GM18507 (cell line): ENCODE measurements around the gene MAP3K14.

Source experiments
- DNase-seq: peaks from one replicate; pipeline ENCODE4 v3.0.0; 2011; ENCODE audit warnings: low read depth; ENCODE audit not compliant: insufficient read length; ENCODE audit errors: extremely low spot score
- FAIRE-seq: peaks from 2 replicates; lab custom pipeline; 2011; peaks lifted over from hg19 to GRCh38; lab: Jason Lieb, UNC

Gene MAP3K14

GRCh38 chr17:45339646-45340605 is 23.1 kb upstream of the MAP3K14 start:
- FAIRE-seq (no peak), DNase-seq (no peak)

GRCh38 chr17:45338996-45339535 is 22.2 kb upstream of the MAP3K14 start:
- FAIRE-seq (no peak), DNase-seq (no peak)

DNA sequence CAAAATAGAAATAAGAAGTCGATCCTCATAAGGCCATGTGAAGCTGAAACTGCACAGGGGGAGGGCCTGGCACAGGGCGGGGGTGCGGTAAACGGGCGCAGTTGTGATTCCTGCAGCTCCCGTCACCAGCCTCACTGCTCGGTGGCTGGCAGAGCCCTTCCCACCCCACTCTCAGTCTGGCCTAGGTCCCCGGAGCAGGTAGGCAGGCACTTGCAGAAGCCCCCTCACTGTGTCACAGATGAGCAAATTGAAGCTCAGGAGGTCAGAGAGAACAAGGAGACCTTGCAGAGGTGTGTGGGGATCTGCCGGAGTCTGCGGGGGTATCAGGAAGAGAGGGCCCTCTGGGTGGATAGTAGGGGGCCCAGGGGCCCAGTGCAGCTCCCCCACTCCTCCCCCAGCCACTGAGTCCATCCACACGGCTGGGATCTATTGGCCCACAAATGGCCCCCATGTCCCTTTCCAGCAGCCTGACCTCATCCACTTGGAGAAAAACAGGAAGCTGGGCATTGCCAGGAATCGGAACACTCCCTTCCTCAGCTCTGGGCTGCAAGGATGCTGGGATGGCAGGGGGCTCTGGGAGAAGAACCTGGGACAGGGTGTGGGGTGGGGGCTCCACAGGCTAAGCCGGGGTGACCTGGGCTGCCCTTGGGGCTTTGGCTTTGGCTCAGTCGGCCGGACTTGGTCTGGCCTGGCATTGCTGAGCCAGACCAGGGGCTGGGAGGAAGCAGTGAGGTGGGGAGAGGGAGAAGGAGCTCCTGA is 21.4 kb upstream of the MAP3K14 start:
- no peak for DNase-seq
- no peak for FAIRE-seq

GRCh38 chr17:45336390-45337182 is 19.8 kb upstream of the MAP3K14 start:
- DNase-seq (no peak), FAIRE-seq (no peak)

- DNase-seq (no peak), FAIRE-seq (no peak)
Observed at GRCh38 chr17:45335721-45336120, 18.9 kb upstream of the MAP3K14 start.

- FAIRE-seq (no peak), DNase-seq (no peak)
Observed at GRCh38 chr17:45334701-45335677, 18.2 kb upstream of the MAP3K14 start.

DNA sequence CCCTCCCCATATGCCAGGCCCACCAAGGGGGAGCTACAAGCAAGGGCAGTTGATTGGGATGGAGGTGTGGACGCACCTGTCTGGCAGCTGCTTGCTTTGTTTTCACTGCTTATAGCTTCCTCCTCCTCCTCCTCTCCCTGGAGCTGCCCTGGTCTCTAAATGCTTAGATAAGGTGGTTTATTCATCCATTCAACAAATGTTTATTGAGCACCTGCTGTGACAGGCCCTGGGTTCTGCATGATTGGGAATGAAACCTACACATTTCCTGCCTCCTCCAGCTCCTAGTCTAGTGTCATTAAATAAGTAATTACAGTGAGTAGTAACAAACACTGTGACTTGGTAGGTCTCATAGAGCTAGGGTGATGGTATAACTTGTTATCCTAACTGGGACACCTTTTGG is 17.4 kb upstream of the MAP3K14 start:
- DNase-seq (no peak), FAIRE-seq (peak; percentile 85)

- no peak for DNase-seq
- FAIRE-seq: no peak
Observed at GRCh38 chr17:45333702-45334092, 16.9 kb upstream of the MAP3K14 start.

- FAIRE-seq (peak; percentile 83), DNase-seq (no peak)
Observed at GRCh38 chr17:45332989-45333701, 16.3 kb upstream of the MAP3K14 start.

GRCh38 chr17:45332505-45332904 is 15.7 kb upstream of the MAP3K14 start:
- DNase-seq (no peak), FAIRE-seq (peak; percentile 5)

GRCh38 chr17:45326626-45327025 is 9.8 kb upstream of the MAP3K14 start:
- no peak for FAIRE-seq
- no peak for DNase-seq

DNA sequence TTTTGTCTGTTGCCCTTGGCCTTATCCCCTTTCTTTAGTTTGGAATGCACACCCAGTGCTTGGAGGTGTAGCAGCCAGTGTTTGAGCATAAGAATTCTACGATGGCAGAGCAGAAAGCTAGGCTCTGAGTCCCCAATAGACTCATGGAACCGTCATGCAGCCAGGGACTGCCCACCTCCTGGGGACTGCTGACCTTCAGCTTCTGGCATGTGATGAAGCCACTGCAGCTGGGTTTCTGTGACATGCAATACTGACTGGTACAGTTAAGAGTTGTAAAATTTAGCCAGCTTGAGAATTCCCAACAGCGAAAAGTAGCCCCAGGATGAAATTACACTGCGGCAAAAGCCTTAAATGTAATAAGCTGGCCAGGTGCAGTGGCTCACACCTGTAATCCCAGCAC is 9.0 kb upstream of the MAP3K14 start:
- no peak for DNase-seq
- FAIRE-seq: no peak

DNA sequence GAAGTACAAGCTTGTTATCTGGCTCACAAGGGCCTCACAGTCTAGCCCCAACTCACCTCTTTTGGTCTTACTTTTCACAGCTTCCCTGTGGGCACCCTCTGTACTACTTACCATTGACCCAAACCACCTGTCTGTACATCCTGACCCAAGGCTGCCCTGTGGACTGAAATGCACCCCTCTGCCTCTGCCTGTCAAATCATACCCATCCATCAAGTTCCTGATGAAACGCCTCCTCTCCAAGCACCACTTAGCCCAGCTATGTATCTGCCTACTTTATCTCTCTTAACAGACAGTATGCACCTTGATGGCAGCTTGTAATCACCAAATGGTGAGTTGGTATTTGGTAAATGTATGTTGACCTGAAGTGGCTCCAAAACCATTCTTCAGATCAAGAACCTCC is 7.5 kb upstream of the MAP3K14 start:
- DNase-seq: no peak
- no peak for FAIRE-seq

DNA sequence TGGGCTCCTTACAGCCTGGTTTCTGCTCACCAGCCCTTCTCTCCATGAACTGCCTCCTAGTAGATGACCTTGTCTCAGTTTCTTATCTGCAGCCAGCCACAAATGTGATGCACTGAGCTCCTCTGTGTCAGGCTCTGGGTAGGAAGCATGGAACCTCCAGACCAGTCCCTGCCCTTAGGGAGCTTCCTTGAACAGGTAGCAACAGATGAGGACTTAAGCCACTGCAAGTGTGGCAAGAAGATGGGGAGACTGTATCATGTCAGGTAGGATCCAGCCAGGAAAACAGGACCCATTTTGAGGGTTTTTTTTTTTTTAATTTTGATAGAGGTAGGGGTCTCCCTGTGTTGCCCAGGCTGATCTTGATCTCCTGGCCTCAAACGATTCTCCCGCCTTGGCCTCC is 5.3 kb upstream of the MAP3K14 start:
- FAIRE-seq (no peak), DNase-seq (no peak)

DNA sequence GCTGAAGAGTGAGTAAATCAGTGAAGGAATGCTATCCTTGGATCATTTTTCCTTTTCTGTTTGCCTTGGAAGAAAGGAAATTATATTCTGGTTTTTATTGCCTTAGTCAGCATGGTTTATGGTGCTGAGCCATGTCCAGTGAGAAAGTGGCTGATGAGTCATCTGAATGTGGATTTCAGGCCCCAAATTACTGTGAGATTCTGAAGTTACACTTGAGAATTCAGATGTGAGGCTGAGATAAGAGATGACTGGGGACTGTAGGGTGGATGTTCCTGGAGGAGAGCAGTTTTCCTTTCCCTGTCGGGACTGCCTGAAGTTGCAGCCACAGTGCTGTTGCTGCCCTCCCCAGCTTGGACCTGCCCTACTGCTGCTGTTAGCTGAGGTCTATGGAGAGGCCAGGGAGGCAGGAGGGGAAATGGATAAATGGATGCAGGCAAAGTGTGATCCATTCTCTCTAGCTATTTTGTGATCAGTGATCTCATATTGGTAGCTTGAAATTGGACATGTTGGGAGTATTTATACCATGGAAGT is 4.2 kb upstream of the MAP3K14 start:
- FAIRE-seq: no peak
- DNase-seq: no peak

- DNase-seq: no peak
- no peak for FAIRE-seq
Observed at GRCh38 chr17:45320349-45320930, 3.6 kb upstream of the MAP3K14 start.

GRCh38 chr17:45319239-45319703 is 2.5 kb upstream of the MAP3K14 start:
- FAIRE-seq: no peak
- no peak for DNase-seq
